Measurements from ENCODE around the gene CHAF1A.

The CHAF1A gene

DNA sequence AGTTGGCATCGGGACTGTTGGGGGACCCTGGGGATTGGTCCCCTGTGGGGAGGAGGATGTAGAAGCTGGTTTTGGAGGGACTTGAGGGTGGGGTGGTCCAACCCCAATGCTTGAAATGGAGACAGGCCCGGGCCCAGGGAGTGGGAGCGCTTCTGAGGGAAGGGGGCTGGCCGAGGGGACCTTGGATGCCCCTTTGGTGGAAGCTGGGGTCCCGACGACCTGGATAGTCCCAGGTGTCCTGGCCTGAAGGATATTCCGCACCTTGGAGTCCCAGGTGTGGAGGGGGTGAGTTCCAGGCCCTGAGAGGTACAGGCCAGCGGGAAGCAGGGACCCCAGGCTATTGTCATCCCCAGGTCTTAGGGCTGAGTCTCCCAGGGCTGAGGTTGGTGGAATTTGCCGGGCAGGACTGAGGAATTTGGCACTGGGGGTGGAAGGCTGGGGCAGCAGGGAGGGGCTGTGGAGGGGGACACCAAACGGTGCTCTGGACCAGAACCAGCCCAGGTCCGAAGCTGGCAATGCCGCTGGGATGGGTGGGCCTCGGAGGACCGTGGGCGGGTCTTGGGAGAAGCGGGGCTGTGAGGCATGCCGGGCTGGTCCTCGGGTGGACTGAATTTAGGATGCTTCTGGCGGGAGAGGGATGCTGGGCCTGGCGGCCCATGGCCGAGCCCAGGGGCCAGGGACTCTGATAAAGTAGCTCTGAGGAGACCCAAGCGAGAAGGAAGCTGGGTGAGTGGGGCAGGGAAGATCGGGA, 71.5 kb downstream of the CHAF1A start:
- peak overlapping the region; percentile 90 for H3K27ac ChIP-seq
- no peak for TF ChIP-seq CTCF (IDR thresholded peaks at IDR 0.05)
- TF ChIP-seq ZFX (IDR thresholded peaks at IDR 0.05; ENCODE audit: borderline replicate concordance) = no peak

GRCh38 chr19:4474514-4475022, 72.1 kb downstream of the CHAF1A start:
- H3K27ac ChIP-seq = 0 out of 2 replicates have a peak overlapping the region, but pooled peaks have one; percentile 90
- TF ChIP-seq ZFX (IDR thresholded peaks at IDR 0.05; ENCODE audit: borderline replicate concordance) = no peak

DNA sequence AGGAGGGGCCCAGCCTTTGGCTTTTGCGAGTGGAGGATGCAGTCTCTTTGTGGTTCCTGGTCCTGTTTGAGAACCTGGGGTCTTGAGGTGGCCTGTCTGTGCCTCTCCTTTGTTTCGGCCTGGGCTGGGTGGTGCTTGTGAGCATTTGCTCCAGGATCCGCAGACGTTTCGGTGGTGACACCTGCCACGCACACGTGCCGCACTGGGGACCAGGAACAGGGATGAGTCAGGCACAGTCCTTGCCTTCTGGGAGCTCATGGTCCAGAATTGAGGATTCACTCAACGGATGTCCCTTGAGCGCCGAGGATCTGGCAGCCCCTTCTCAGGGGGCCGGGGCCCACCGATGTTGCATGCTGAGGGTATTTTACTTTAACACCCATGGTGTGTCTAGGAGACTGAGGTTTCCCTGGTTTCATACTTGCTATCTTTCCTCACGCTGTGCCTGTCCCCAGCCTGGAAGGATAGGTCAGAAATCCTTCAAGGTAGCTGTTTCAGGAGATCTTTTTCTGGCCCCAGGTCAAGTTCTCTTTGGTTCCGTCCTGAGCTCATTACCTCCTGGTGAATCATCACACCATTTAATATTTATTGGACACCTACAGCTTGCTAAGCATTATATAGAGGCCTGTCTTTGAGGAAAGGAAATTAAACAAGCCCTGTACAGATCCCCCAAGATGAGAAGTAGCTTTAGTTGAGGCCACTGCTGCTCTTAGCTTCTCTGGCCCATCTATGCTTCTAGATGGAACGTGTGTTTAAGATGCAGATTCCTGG, 74.8 kb downstream of the CHAF1A start:
- no peak overlapping the region for H3K27ac ChIP-seq
- TF ChIP-seq ZFX (IDR thresholded peaks at IDR 0.05; ENCODE audit: borderline replicate concordance) (no peak), CTCF (IDR thresholded peaks at IDR 0.05) (no peak)

GRCh38 chr19:4482721-4483364, 80.4 kb downstream of the CHAF1A start:
- no peak overlapping the region for H3K27ac ChIP-seq
- TF ChIP-seq CTCF (IDR thresholded peaks at IDR 0.05) (no peak), ZFX (IDR thresholded peaks at IDR 0.05; ENCODE audit: borderline replicate concordance) (no peak)

DNA sequence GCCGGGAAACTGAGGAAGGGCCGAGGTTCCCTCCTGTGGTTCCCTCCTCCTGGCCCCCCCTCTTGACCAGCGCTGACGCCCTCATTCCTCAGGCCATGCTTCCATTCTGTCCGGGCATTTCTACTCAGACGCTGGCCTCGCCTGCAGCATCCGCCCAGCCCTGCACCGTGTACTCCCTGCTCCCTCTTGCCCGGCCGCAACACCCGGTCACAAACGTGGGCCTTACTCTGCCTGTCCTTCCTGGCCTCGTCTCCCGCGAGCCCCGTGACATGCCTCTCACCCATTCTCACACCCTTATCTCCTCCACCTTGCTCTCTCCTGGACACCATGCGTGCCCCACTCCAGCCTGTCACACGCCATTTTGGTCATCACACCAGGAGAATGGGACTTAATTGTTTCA, 80.9 kb downstream of the CHAF1A start:
- no peak overlapping the region for H3K27ac ChIP-seq
- TF ChIP-seq ZFX (IDR thresholded peaks at IDR 0.05; ENCODE audit: borderline replicate concordance) (no peak), CTCF (IDR thresholded peaks at IDR 0.05) (no peak)

- no peak for TF ChIP-seq CTCF (IDR thresholded peaks at IDR 0.05)
- no peak for TF ChIP-seq ZFX (IDR thresholded peaks at IDR 0.05; ENCODE audit: borderline replicate concordance)
Observed at GRCh38 chr19:4487572-4487971, 85.1 kb downstream of the CHAF1A start.

GRCh38 chr19:4488496-4488895, 86.1 kb downstream of the CHAF1A start:
- no peak for TF ChIP-seq ZFX (IDR thresholded peaks at IDR 0.05; ENCODE audit: borderline replicate concordance)
- H3K27ac ChIP-seq = no peak overlapping the region

More at GRCh38 chr19:4487572-4487971, 85.1 kb downstream of the CHAF1A start:
- H3K27ac ChIP-seq = no peak overlapping the region

GRCh38 chr19:4491446-4491845, 89.0 kb downstream of the CHAF1A start:
- TF ChIP-seq ZFX (IDR thresholded peaks at IDR 0.05; ENCODE audit: borderline replicate concordance) (no peak), CTCF (IDR thresholded peaks at IDR 0.05) (no peak)
- no peak overlapping the region for H3K27ac ChIP-seq

Data from 22Rv1 (cell line).